ENCODE data around the gene ITM2C.

DNA sequence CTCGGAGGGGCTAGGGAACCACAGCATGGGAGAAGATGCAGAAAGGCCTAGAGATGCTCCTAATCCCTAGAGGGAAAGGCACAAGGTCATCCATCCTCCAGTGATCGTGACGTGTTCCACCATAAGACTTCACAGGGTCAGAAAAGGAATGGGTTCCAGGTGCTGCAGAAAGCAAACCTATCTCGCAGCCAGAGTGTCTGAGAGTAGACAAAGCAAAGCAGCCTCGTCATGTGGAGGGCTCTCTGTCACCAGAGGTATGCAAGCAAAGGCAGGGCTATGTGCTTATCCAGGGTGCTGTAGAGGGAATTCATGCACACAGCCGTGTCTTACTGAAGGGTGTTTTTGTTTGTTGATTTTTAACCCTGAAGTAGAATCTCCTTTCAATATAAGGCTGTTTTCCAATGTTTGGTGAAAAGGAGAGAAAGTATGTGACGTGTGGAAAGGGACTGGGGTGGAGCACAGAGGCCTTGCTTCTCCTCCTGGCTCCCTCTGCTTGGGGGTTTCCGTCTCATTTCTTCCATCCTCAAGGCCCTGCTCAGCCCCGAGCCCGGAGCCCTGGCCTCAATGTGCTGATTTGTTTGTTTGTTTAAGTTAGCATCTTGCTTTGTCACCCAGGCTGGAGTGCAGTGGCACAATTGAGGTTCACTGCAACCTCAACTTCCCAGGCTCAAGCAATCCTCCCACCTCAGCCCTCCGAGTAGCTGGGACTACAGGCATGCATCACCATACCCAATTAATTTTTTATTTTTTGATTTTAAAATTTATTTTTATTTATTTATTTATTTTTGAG lies 57.3 kb downstream of the ITM2C start:
- TF ChIP-seq POLR2A (IDR thresholded peaks at IDR 0.05; ENCODE audit: low read length), result no peak
- no peak for TF ChIP-seq GATA1 (IDR thresholded peaks at IDR 0.05; ENCODE audit: low read depth, low read length)

Measured in erythroblast (primary cell).